ENCODE results near the gene TNFSF10. TPM values are rescaled to one million over a fixed set of nuclear protein-coding genes. Genes with fewer than 3 reads are reported as not detected.
"Not testable (repeated sequence)": the region's sequence is repeated elsewhere in the genome, so short reads cannot be mapped to it uniquely, and the experiment has no call there.

TNFSF10 gene
- 10 to 100 TPM; 26.6 to 62.5 (median 43.1) TPM for polyA plus RNA-seq (ENCODE audit: insufficient read length in 4 of 4)

- DNase-seq (ENCODE audit: low read depth in 4 of 4, low spot score in 2 of 4), result no peak
These were observed at the start of gene TNFSF10 for GRCh38 chr3:172522871-172523818. Gene TNFSF10 (minus strand): TSS chr3:172523430. CDS start chr3:172523384, 46 bp downstream.

DNA sequence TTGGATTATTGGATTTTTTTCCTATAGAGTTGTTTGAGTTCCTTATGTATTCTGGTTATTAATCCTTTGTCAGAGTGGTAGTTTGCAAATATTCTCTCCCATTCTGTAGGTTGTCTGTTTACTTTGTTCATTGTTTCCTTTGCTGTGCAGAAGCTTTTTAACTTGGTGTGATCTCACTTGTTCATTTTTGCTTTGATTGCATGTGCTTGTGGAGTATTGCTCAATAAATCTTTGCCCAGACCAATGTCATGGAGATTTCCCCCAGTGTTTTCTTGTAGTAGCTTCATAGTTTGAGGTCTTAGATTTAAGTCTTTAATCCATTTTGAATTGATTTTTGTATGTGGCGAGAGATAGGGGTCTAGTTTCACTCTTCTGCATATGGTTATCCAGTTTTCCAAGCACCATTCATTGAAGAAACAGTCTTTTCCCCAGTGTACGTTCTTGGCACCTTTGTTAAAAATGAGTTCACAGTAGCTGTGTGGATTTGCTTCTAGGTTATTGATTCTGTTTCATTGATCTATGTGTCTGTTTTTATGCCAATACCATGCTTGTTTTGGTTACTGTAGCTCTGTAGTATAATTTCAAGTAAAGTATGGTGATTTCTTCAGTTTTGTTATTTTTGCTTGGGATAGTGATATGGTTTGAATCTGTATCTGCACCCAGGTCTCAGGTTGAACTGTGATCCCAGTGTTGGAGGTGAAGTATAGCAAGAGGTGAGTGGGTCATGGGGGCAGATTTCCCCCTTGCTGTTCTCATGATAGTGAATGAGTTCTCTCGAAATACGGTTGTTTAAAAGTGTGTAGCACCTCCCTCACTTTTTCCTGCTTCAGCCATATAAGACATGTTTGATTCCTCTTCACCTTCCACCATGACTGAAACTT, 46.1 kb upstream of the TNFSF10 start:
- DNase-seq (ENCODE audit: low read depth in 4 of 4, low spot score in 2 of 4), result no peak

GRCh38 chr3:172568701-172569100, 45.5 kb upstream of the TNFSF10 start:
- DNase-seq (ENCODE audit: low read depth in 4 of 4, low spot score in 2 of 4), result no peak

- not testable (repeated sequence) for DNase-seq (ENCODE audit: low read depth in 4 of 4, low spot score in 2 of 4)
These were observed 43.6 kb upstream of the TNFSF10 start for GRCh38 chr3:172566785-172567184.

DNA sequence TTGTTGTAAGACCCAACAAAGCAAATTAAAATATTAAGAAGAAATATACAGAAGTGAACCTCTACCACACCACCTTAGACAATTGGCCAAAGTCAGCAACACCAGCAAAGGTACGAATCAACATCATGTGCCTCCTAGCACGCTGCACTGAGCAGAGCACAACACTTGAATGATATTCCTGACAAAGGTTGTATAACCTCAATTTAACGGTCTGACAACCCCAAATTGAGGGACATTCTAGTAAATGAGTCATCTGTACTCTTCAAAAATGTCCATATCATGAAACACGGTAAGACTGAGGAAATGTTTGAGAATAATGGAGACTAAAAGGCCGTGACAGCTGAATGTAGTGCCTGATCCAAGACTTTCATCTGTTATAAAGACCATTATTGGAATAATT, 41.3 kb upstream of the TNFSF10 start:
- DNase-seq (ENCODE audit: low read depth in 4 of 4, low spot score in 2 of 4), result peak in 1 of 4 donors; percentile 28

- peak in 3 of 4 donors; percentile 13 to 34 (median 19) for DNase-seq (ENCODE audit: low read depth in 4 of 4, low spot score in 2 of 4)
These were observed 39.9 kb upstream of the TNFSF10 start for GRCh38 chr3:172562871-172563865.

DNA sequence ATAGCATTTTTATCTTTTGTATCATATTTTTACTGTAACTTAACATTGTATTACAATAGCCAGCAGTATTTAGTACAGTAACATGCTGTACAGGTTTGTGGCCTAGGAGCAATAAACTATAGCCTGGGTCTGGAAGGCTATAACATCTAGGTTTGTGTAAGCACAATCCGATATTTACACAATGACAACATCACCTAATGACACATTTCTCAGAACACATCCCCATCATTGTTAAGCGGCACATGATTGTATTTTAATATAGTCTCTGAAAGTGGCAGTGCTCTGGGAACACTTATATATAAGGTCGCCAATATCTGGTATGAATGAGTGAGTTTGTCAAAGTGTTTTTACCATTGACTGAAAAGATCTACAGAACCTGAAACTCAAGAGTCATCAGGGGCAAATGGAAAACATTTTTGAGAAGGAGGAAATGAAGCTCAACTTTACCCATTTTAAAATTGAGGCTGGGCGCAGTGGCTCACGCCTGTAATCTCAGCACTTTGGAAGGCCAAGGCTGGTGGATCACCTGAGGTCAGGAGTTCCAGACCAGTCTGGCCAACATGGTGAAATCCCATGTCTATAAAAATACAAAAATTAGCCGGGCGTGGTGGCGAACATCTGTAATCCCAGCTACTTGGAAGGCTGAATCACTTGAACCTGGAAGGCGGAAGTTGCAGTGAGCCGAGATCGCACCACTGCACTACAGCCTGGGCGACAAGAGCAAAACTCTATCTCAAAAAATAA, 38.8 kb upstream of the TNFSF10 start:
- no peak for DNase-seq (ENCODE audit: low read depth in 4 of 4, low spot score in 2 of 4)

DNA sequence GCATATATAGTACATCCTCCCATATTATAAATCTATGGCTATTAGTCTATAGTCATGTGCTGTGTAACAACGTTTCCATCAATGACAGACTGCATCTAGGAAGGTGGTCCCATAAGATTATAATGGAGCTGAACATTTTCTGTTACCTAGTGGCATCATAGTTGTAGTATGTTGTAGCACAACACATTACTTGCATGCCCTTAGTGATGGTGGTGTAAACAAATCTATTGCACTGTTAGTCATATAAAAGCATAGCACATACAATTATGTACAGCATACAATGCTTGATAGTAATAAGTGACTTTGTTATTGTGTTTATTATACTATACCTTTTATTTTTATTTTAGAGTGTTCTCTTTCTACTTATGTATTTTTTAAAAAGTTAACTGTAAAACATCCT, 37.4 kb upstream of the TNFSF10 start:
- no peak for DNase-seq (ENCODE audit: low read depth in 4 of 4, low spot score in 2 of 4)

- DNase-seq (ENCODE audit: low read depth in 4 of 4, low spot score in 2 of 4), result no peak
These were observed 36.8 kb upstream of the TNFSF10 start for GRCh38 chr3:172560026-172560425.

- DNase-seq (ENCODE audit: low read depth in 4 of 4, low spot score in 2 of 4), result no peak
These were observed 35.8 kb upstream of the TNFSF10 start for GRCh38 chr3:172559020-172559419.

DNA sequence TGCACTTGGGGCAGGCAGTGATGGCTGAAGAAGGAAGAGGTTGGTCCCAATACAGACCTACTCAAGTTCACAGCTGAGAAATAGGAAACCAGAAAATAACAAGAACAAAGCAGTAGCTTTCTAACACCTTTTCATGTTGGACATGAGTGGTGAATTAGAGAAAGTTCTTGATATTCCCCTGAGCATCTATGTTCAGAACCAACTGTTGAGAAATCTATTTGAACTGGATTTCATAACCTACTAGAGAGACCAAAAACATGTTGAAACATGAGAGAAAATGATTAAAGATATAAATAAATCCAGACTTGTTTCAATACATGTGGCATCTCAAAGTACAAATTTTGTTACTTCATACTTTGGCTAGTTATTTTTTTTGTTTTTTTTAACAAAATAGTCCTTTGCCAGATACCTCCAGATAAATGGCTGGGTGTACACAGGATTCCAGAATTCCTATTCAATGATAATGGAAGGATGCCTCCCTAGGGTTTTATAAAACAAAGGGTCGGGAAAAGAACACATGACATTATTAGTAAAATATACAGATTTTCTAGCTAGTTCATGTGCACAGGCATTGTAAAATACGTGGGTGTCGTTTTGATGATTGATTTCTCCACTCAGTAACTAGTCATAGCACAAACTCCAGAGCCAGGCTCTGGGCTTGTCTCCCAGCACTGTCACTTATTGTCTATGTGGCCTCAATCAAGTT, 34.4 kb upstream of the TNFSF10 start:
- no peak for DNase-seq (ENCODE audit: low read depth in 4 of 4, low spot score in 2 of 4)

DNA sequence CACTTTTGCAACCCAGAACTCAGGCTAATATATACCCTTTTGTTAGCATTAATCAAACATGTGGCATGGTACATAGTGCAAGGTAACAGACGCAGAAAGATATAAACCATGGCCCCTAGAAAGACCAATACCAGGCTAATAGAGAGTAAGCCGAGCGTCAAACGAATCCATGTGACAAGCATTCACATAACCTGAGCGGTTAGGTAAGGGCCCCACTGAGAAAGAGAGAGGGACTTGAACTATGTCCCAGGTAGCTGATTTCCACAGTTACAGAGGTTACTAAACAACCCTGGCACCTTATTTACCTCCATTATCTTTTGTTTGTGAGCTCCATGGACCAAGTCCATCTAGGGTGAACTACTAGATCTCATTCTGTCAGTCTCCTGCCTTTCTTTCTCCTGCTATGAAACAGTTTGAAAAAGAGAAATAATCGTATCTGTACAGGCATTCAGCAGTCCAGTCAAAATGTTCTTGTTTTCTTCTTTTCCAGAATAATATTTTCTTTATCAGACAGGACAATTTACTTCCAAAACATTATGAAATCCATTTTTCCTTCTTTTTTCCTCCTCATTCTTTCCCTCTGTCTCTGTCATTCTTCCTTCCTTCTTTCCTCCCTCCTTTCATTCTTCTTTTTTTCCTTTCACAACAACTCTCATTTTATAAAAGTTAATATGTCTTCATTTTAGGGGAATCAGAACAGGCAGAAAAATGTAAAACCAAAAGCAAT, 30.5 kb upstream of the TNFSF10 start:
- DNase-seq (ENCODE audit: low read depth in 4 of 4, low spot score in 2 of 4), result no peak

- DNase-seq (ENCODE audit: low read depth in 4 of 4, low spot score in 2 of 4), result no peak
These were observed 29.4 kb upstream of the TNFSF10 start for GRCh38 chr3:172552607-172553006.

DNA sequence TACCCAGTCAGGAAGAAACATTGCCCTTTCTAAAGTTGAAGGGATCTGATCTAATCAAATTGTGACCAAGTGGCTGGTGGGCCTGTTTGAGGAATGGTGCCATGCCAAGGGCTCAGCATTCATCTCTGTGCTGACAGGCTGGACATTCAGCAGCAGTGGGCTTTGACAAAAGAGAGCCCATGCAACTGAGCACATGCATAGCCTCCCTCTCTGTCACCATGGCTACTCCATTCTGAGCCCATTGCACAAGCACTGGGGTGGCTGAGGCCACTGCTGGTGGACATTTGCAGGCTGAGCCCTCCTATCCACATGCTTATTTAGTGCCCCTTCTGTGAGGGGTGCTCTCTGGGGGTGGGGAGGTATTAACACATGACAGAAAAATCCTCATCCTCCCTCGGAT, 28.6 kb upstream of the TNFSF10 start:
- DNase-seq (ENCODE audit: low read depth in 4 of 4, low spot score in 2 of 4), result no peak

DNA sequence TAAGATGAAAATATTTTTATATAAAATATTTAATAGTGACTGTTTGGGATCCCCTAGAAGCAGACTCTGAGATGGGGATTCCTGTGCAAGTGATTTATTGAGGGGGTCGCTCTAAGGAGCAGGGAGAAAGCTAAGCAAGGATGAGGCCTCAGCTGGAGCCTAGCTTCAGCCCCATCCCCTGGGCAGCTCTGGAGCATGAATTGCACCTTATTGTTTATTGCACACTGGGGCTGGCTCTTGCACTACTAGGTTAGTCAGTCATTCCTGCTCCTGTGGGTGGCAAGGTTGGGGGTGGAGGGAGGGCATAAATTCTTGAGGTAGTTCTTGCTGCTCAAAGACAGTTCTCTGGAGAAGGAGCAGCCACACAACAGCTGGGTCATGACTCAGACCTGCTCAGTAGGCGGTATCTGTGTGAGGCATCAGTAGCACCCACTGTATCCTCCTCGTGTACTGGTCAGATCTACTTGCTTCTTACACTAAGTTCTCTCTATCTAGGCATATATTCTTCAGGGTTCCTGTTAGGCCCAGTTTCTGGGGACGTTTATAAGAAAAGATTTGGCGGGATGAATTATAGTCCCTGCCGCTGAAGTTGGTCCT, 27.2 kb upstream of the TNFSF10 start:
- DNase-seq (ENCODE audit: low read depth in 4 of 4, low spot score in 2 of 4), result no peak

GRCh38 chr3:172549144-172549543, 25.9 kb upstream of the TNFSF10 start:
- no peak for DNase-seq (ENCODE audit: low read depth in 4 of 4, low spot score in 2 of 4)

GRCh38 chr3:172546628-172547214, 23.5 kb upstream of the TNFSF10 start:
- DNase-seq (ENCODE audit: low read depth in 4 of 4, low spot score in 2 of 4), result no peak
